IPS-11a (cell line): ENCODE data around the gene GTF2E1.
"Not testable (repeated sequence)": the region's sequence is repeated elsewhere in the genome, so short reads cannot be mapped to it uniquely, and the experiment has no call there.

Source experiments
- H3K4me3 ChIP-seq: one replicate; pipeline ENCODE4 v1.5.1; 2013; ENCODE audit warnings: low read depth, low read length, control low read depth

The GTF2E1 gene

GRCh38 chr3:120742198-120742848 is at the start of gene GTF2E1, which contains the start of gene RABL3:
TSS of gene GTF2E1 (plus strand) at chr3:120742744. CDS start at chr3:120750553, 7,809 bp downstream.
TSS of gene RABL3 (minus strand) at chr3:120742516. CDS start at chr3:120742507, 9 bp downstream.
- H3K4me3 ChIP-seq, result peak within 1 kb of the TSS; percentile 84

- H3K4me3 ChIP-seq, result no peak overlapping the region
Observed at GRCh38 chr3:120693439-120694171, 48.9 kb upstream of the GTF2E1 start.

- H3K4me3 ChIP-seq, result no peak overlapping the region
Observed at GRCh38 chr3:120699333-120699732, 43.2 kb upstream of the GTF2E1 start.

- H3K4me3 ChIP-seq, result no peak overlapping the region
Observed at GRCh38 chr3:120705884-120706582, 36.5 kb upstream of the GTF2E1 start.

GRCh38 chr3:120706950-120707349 is 35.6 kb upstream of the GTF2E1 start:
- H3K4me3 ChIP-seq, result no peak overlapping the region

DNA sequence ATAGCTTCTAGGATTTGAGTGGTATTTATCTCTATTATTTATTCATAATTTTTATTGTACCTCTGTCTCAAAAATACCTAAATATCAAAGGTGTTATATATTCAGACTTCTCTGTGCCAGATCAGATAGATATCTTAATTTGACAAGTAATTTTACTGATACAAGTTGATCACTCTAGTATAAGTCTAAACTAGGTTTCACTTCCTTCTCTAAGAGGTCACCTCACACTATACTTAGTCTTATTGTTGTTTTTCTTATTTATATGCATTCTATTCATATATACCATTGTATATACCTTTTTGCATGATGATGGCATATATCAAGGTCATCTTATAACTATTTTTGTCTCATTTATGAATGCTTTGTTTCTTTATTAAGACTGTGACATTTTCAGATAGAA is 34.1 kb upstream of the GTF2E1 start:
- no peak overlapping the region for H3K4me3 ChIP-seq

DNA sequence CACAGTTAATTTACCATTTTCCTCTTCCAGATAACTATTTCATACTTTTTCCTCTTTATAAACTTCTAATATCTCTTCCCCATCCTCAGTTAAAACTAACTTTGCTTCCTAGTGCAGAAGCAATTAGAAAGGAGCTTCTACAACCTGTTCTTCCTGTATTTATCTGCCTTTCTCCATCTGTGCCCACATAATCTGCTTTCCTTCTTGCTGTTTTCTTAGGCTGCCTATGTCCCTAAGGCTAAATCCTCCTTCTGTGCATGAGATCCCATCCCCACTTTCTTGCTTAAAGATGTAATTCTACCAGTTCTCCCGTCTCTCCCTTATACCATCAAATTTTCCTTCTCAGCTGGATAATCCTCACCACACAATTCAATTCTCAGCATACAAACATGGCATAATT is 32.2 kb upstream of the GTF2E1 start:
- no peak overlapping the region for H3K4me3 ChIP-seq

DNA sequence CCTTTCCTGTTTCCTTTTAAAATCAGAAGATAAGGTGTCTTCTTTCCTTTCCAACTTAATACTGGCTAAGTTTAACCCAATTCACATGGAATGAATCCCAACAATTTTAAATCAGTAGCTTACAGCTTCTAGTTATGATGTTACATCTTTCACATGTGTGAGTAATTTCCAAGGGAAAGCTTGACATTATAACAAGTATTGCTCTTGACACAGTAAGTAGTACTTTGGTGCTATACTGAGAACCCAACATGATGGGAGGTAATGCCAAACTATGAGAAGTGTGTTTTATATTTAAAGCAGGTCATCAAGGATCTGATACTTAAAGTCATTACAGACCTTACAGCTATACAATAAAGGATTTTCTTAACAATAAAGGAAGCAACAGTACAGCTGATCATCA is 29.3 kb upstream of the GTF2E1 start:
- H3K4me3 ChIP-seq, result no peak overlapping the region

DNA sequence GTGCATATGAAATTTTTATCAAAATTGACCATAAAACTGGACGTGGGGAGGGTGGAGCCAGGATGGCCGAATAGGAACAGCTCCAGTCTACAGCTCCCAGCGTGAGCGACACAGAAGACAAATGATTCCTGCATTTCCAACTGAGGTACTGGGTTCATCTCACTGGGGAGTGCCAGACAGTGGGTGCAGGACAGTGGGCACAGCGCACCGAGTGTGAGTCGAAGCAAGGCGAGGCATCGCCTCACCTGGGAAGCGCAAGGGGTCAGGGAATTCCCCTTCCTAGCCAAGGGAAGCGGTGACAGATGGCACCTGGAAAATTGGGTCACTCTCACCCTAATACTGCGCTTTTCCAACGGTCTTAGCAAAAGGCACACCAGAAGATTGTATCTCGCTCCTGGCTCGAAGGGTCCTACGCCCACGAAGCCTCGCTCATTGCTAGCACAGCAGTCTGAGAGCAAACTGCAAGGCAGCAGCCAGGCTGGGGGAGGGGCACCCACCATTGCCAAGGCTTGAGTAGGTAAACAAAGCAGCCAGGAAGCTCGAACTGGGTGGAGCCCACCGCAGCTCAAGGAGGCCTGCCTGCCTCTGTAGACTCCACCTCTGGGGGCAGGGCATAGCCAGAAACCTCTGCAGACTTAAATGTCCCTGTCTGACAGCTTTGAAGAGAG is 23.2 kb upstream of the GTF2E1 start:
- peak overlapping the region; percentile 34 for H3K4me3 ChIP-seq

DNA sequence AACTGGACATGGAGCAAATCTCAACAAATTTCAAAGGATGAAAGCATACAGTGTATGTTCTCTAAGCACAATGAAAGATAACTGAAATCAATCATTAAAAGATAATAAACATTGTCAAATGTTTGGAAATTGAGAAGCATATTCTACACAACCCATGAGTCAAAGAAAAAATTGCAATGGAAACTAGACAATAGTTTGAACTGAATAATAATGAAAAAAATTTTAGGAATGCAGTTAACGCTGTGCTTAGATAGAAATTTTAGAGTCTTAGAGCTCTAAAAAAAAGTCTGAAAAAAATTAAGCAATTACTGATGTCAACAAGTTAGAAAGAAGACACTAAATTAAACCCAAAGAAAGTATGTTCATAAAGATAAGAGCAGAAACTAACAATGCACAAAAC is 15.8 kb upstream of the GTF2E1 start:
- no peak overlapping the region for H3K4me3 ChIP-seq

DNA sequence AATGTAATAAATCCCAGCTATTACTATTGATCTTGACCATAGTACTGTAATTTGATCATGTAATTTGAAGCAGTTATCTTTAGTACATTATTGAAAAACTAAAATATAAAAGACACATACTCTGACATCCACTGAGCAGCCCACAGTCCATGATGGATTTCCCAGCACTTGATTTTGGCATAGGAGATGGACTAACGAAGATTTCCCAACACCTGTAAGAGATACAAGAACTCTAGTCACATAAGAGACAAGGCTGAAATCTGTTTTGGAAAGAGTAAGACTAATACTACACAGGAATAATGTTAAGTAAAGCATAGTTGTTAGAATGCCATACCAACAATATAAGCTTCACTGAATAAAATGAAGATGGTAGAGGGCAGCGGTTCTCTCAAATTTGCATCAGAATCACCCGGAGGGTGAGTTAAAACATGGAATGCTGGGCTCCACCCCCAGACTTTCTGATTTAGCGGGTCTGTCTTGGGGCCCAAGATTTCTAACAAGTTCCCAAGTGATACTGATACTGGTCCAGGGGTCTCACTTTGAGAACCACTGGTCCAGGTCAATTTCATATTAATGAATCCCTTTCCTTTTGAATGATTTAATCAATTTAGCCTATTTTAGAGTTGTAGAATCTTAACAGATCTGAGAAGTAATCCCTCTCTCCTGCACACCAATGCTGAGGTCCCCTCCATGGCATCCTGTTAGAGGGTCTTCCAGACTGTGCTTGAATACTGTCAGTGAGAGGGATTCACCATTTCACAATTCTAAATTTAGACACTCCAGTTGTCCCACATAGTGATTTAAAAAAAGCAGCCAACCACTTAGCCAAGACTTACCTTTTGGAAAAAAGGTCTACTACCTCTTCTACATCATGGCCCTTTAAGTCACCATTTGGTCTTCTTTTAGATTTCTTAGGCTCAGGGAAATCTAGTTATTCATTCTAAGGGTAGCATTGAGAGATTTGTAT is 11.7 kb upstream of the GTF2E1 start:
- H3K4me3 ChIP-seq, result no peak overlapping the region

- not testable (repeated sequence) for H3K4me3 ChIP-seq
Observed at GRCh38 chr3:120738006-120738405, 4.5 kb upstream of the GTF2E1 start.

DNA sequence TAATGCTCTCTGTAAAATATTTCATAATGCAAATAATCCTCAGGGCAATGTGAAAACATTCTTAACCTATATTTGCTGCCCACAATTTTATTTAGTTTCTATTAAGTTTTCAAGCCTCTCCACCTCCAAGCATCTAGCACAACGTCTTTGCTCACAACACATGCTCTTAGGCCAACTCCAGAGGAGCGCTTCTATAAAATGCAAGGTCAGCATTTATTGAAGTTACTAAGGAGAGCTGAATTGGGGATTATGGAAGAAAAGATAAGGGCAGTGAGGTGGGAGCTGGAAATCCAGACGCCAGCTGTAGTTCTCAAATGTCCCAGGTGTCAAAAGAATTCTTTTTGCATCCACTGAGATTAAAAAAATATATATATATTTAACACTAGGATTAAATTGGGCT is 1.2 kb upstream of the GTF2E1 start:
- peak overlapping the region; percentile 84 for H3K4me3 ChIP-seq

DNA sequence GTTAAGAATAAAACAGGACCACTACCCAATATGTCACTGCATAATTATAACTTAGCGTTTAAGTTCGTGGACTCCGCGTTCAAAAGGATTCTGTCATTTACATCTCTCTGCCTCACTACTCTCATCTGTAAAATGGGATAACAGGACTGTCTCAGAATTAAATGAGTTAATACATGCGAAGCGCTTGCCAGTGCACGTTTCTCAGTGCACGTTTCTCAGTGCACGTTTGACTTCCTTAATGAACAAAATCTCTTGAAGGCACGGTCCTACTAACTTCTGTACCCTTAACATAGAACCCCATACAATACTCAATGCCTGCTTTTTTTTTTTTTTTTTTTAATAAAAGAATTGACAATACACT is 727 bp upstream of the GTF2E1 start:
- peak overlapping the region; percentile 84 for H3K4me3 ChIP-seq

- H3K4me3 ChIP-seq, result peak overlapping the region; percentile 84
Observed at GRCh38 chr3:120742849-120743365, 363 bp downstream of the GTF2E1 start.

- peak overlapping the region; percentile 84 for H3K4me3 ChIP-seq
Observed at GRCh38 chr3:120743556-120744195, 1.1 kb downstream of the GTF2E1 start.

DNA sequence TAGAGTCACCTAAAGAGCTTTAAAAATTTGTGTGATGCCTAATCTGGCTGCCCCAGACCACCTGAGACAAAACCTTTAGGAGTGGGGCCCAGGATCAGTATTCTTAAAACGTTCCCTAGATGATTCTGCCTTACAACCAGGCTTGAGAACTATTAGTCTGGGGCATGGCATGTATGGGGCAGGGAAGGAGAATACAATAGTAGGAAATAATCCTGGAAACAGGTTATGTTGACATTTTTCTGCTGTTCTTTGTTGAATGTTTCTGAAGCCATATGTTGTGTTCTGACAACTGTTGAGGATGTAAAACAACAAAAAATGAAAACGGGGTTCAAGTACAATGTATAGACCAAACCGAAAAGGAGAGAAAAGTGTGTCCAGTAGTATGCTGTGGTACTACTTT is 2.9 kb downstream of the GTF2E1 start:
- H3K4me3 ChIP-seq, result no peak overlapping the region

DNA sequence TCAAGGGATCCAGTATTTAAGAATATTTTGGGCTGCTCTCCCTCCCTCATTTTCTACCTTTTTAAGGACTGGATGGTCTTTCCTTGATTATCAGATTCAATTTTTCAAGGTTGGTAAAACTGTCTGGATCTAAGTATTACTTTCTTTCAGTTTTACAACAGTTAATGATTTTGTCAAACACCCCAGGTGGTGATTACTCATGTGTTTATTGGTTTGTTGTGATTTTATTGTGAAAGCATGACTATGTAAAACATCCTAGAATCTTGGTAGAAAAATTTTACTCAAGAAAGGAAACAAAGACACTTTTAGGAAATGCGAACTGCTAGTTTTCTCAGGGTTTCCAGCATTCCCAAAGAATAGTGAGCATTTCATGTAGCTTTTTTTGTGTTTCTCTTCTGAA is 7.3 kb downstream of the GTF2E1 start:
- no peak overlapping the region for H3K4me3 ChIP-seq

GRCh38 chr3:120752230-120752629 is 9.7 kb downstream of the GTF2E1 start:
- H3K4me3 ChIP-seq, result no peak overlapping the region

DNA sequence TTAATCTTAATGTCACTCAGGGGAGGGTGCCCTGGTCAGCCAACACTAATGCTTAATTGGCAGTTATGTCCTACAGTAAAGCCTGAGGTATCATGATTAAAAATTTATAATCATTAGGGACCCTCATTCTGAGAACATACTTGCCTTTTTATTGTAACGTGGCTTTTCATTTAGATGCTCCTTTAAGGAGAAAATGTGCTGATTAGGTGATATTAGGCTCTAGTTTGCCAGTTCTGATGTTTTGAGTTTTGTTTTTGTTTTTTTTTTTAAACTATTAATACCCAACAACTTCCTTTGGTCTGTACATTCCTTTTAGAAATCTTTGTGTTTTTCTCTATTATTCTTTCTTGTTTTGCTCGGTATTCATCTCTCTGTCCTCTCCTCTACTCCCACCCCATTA is 10.3 kb downstream of the GTF2E1 start:
- H3K4me3 ChIP-seq, result no peak overlapping the region
